Astrocyte (in vitro differentiated cells and primary cell): ENCODE results near the gene TRPM7. TPM values are rescaled to one million over a fixed set of nuclear protein-coding genes. Genes with fewer than 3 reads are reported as not detected.

Source experiments
- DNase-seq: peaks from one replicate; pipeline ENCODE4 v3.0.0-alpha.2; 2010; ENCODE audit warnings: low read depth
- FAIRE-seq: peaks from 2 replicates; lab custom pipeline; 2011; peaks lifted over from hg19 to GRCh38; lab: Jason Lieb, UNC
- H2AFZ ChIP-seq: 2 replicates; pipeline ENCODE4 v1.6.0; 2012; ENCODE audit warnings: low read depth, low read length, inconsistent platforms
- H3K27ac ChIP-seq: 2 replicates; pipeline ENCODE4 v1.5.1; 2011; ENCODE audit warnings: low read depth, low read length, inconsistent platforms
- H3K27me3 ChIP-seq: 2 replicates; pipeline ENCODE4 v1.6.0; 2011; ENCODE audit warnings: low read length, inconsistent platforms; ENCODE audit not compliant: insufficient read depth
- H3K36me3 ChIP-seq: 2 replicates; pipeline ENCODE4 v1.5.1; 2011; ENCODE audit warnings: low read length, inconsistent platforms; ENCODE audit not compliant: insufficient read depth
- H3K4me1 ChIP-seq: 2 replicates; pipeline ENCODE4 v1.5.1; 2011; ENCODE audit warnings: low read length, inconsistent platforms; ENCODE audit not compliant: insufficient read depth
- H3K4me2 ChIP-seq: 2 replicates; pipeline ENCODE4 v1.6.0; 2012; ENCODE audit warnings: low read length, inconsistent platforms
- H3K4me3 ChIP-seq: 2 replicates; pipeline ENCODE4 v1.5.1; 2011; ENCODE audit warnings: low read depth, mild to moderate bottlenecking, low read length, inconsistent platforms; ENCODE audit not compliant: insufficient read depth
- H3K79me2 ChIP-seq: 2 replicates; pipeline ENCODE4 v1.6.0; 2012; ENCODE audit warnings: mild to moderate bottlenecking, low read length, inconsistent platforms; ENCODE audit not compliant: insufficient read depth
- H3K9ac ChIP-seq: 2 replicates; pipeline ENCODE4 v1.6.0; 2012; ENCODE audit warnings: mild to moderate bottlenecking, low read length, inconsistent platforms
- H3K9me3 ChIP-seq: 2 replicates; pipeline ENCODE4 v1.5.1; 2012; ENCODE audit warnings: low read depth, mild to moderate bottlenecking, low read length, inconsistent platforms; ENCODE audit not compliant: insufficient read depth
- H4K20me1 ChIP-seq: 2 replicates; pipeline ENCODE4 v1.6.0; 2012; ENCODE audit warnings: low read length, inconsistent platforms; ENCODE audit not compliant: insufficient read depth
- H3K27ac Mint-ChIP-seq: one replicate; pipeline ENCODE4 v1.8.0; 2021; ENCODE audit warnings: mild to moderate bottlenecking, mixed read lengths; ENCODE audit not compliant: unreplicated experiment
- H3K27me3 Mint-ChIP-seq: one replicate; pipeline ENCODE4 v1.8.0; 2021; ENCODE audit warnings: low read depth, mixed read lengths; ENCODE audit not compliant: unreplicated experiment
- H3K36me3 Mint-ChIP-seq: one replicate; pipeline ENCODE4 v1.8.0; 2021; ENCODE audit warnings: low read depth, mixed read lengths; ENCODE audit not compliant: unreplicated experiment
- H3K4me1 Mint-ChIP-seq: one replicate; pipeline ENCODE4 v1.8.0; 2021; ENCODE audit warnings: low read depth, mixed read lengths; ENCODE audit not compliant: unreplicated experiment
- H3K4me3 Mint-ChIP-seq: one replicate; pipeline ENCODE4 v1.8.0; 2021; ENCODE audit warnings: mild to moderate bottlenecking, moderate library complexity, mixed read lengths; ENCODE audit not compliant: unreplicated experiment
- H3K9me3 Mint-ChIP-seq: one replicate; pipeline ENCODE4 v1.8.0; 2021; ENCODE audit warnings: mild to moderate bottlenecking, mixed read lengths; ENCODE audit not compliant: unreplicated experiment
- EZH2 ChIP-seq: IDR thresholded peaks from 2 replicates; pipeline ENCODE4 v1.6.1; 2012; ENCODE audit warnings: mild to moderate bottlenecking, low read length, inconsistent platforms; ENCODE audit not compliant: insufficient read depth
- total RNA-seq: library from RNA; stranded (reverse); gene quantifications from 2 replicates; pipeline ENCODE4 v1.2.1, GENCODE V29; 2021
- TF ChIP-seq, protein P1 (sequence below): IDR thresholded peaks from 2 replicates; pipeline ENCODE4 v1.5.1; 2011; ENCODE audit warnings: low read depth, mild to moderate bottlenecking, inconsistent platforms, low read length, moderate library complexity; ENCODE audit not compliant: insufficient read depth

TRPM7 gene
- total RNA-seq, 1 donor from 2014 or later = 27.8 TPM

DNA sequence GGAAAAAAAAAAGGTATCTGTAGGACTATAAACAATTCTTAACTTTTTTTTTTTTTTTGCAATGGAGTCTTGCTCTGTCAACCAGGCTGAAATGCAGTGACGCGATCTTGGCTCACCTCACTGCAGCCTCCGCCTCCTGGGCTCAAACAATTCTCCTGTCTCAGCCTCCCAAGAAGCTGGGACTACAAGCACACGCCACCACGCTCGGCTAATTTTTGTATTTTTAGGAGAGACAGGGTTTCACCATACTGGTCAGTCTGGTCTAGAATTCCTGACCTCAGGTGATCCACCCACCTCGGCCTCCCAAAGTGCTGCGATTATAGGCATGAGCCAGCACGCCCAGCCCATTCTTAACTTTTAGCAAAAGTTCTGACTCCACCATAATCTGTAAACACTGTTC is 50.5 kb downstream of the TRPM7 start:
- no peaks in the 10 kb centered on the region for H3K27me3 Mint-ChIP-seq
- TF ChIP-seq EZH2 = no peak
- TF ChIP-seq, protein P1, sequence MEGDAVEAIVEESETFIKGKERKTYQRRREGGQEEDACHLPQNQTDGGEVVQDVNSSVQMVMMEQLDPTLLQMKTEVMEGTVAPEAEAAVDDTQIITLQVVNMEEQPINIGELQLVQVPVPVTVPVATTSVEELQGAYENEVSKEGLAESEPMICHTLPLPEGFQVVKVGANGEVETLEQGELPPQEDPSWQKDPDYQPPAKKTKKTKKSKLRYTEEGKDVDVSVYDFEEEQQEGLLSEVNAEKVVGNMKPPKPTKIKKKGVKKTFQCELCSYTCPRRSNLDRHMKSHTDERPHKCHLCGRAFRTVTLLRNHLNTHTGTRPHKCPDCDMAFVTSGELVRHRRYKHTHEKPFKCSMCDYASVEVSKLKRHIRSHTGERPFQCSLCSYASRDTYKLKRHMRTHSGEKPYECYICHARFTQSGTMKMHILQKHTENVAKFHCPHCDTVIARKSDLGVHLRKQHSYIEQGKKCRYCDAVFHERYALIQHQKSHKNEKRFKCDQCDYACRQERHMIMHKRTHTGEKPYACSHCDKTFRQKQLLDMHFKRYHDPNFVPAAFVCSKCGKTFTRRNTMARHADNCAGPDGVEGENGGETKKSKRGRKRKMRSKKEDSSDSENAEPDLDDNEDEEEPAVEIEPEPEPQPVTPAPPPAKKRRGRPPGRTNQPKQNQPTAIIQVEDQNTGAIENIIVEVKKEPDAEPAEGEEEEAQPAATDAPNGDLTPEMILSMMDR = no peak
- Histone ChIP-seq H3K9me3 (no peaks in the 10 kb centered on the region), H3K79me2 (peaks cover 7% of the 10 kb centered on the region), H3K27ac (no peak overlapping the region), H3K4me3 (no peak overlapping the region), H2AFZ (no peak overlapping the region), H3K4me2 (no peak overlapping the region), H3K9ac (no peak overlapping the region), H3K36me3 (peaks cover 26% of the 10 kb centered on the region), H3K4me1 (no peaks in the 10 kb centered on the region), H3K27me3 (no peaks in the 10 kb centered on the region), H4K20me1 (peaks cover 2% of the 10 kb centered on the region)
- H3K9me3 Mint-ChIP-seq = no peaks in the 10 kb centered on the region
- H3K27ac Mint-ChIP-seq = no peak overlapping the region
- no peak overlapping the region for H3K4me3 Mint-ChIP-seq
- no peaks in the 10 kb centered on the region for H3K36me3 Mint-ChIP-seq
- H3K4me1 Mint-ChIP-seq = no peaks in the 10 kb centered on the region
- no peak for FAIRE-seq
- no peak for DNase-seq

DNA sequence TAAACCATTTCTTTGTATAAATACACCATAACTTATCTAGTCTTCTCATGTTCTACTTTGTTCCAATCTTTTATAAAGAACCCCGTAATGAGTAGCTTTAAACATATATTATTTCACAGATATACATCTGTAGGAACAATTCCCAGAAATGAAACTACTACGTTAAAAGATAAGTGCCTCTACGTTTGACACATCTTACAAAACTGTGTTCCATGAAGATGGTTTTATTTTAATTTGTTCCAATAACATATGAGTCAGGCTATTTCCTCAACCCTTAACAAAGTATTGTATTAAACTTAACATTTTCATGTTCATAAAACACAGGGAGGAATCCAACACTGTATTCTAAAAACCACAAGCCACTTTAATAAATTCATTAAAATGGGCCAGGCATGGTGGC is 52.9 kb downstream of the TRPM7 start:
- Histone ChIP-seq H3K27ac (no peak overlapping the region), H3K4me1 (no peaks in the 10 kb centered on the region), H3K4me3 (no peak overlapping the region), H4K20me1 (no peaks in the 10 kb centered on the region), H3K9ac (no peak overlapping the region), H3K9me3 (no peaks in the 10 kb centered on the region), H3K79me2 (no peaks in the 10 kb centered on the region), H2AFZ (no peak overlapping the region), H3K27me3 (no peaks in the 10 kb centered on the region), H3K36me3 (peaks cover 31% of the 10 kb centered on the region), H3K4me2 (no peak overlapping the region)
- no peaks in the 10 kb centered on the region for H3K9me3 Mint-ChIP-seq
- no peak overlapping the region for H3K4me3 Mint-ChIP-seq
- FAIRE-seq (no peak), DNase-seq (no peak)
- H3K4me1 Mint-ChIP-seq = no peaks in the 10 kb centered on the region
- no peaks in the 10 kb centered on the region for H3K27me3 Mint-ChIP-seq
- no peak for TF ChIP-seq EZH2
- TF ChIP-seq, protein P1 = no peak
- H3K36me3 Mint-ChIP-seq = peaks cover 2% of the 10 kb centered on the region
- H3K27ac Mint-ChIP-seq = no peak overlapping the region

DNA sequence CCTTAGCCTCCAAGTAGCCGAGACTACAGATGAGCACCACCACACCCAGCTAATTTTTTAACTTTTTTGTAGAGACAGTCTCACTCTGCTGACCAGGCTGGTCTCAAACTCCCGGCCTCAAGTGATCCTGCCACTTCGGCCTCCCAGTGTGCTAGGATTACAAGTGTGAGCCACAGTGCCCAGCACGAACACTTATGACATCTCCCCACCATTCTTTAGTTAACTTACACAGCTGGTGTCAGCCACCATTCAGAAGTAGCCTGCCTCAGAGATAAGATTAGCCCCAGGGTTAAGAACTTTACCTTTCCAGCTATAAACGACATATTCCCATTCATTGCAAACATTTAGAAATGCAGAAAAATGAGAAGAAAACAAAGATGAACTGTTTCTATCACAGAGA is 58.2 kb downstream of the TRPM7 start:
- Mint-ChIP-seq H3K4me1 (peaks cover 13% of the 10 kb centered on the region), H3K9me3 (no peaks in the 10 kb centered on the region), H3K4me3 (no peak overlapping the region), H3K27me3 (no peaks in the 10 kb centered on the region), H3K27ac (no peak overlapping the region), H3K36me3 (peaks cover 7% of the 10 kb centered on the region)
- Histone ChIP-seq H3K9me3 (no peaks in the 10 kb centered on the region), H3K79me2 (no peaks in the 10 kb centered on the region), H4K20me1 (no peaks in the 10 kb centered on the region), H3K4me2 (no peak overlapping the region), H3K9ac (no peak overlapping the region), H3K27ac (no peak overlapping the region), H3K27me3 (no peaks in the 10 kb centered on the region), H3K4me3 (no peak overlapping the region), H3K36me3 (peaks cover 27% of the 10 kb centered on the region), H3K4me1 (no peaks in the 10 kb centered on the region), H2AFZ (no peak overlapping the region)
- FAIRE-seq (no peak), DNase-seq (no peak)
- no peak for TF ChIP-seq EZH2
- TF ChIP-seq, protein P1 = no peak
